Spleen (tissue), 7 donors: ENCODE data around the gene ATP10B.

Experiments
- POLR2A ChIP-seq, 3 donors: fragments of 450-650 bp; IDR thresholded peaks; one replicate each; pipeline ENCODE4 v1.5.1; 2017; ENCODE audit warnings: antibody characterized with exemption in 3 of 3, mild to moderate bottlenecking in 1 of 3
- POLR2AphosphoS5 ChIP-seq, 3 donors: sonication (generic); formaldehyde crosslinking; IDR thresholded peaks; one replicate each; pipeline ENCODE4 v1.5.1; 2017; ENCODE audit warnings: antibody characterized with exemption in 3 of 3
- TF ChIP-seq, protein P1 (sequence below), 11 experiments: fragments of 200-600 bp in 7 of 11; fragments of 450-650 bp in 4 of 11; sonication (generic) in 4 of 11; IDR thresholded peaks in 8 of 11; conservative IDR thresholded peaks in 3 of 11; 1 replicate in 7 of 11; 2 replicates in 4 of 11; pipeline versions ENCODE4 v1.4.0 to v1.8.0; 2016 to 2021; ENCODE audit warnings: antibody characterized with exemption in 11 of 11, inconsistent platforms in 4 of 11, mild to moderate bottlenecking in 1 of 11
- donor health status: DM: no; HTN: no; CAD: no; lungs with moderate emphysema.
- donor health status: DM: no; HTN: no; CAD: no.
- donor health status: DM: no; HTN: no; CAD: no.

DNA sequence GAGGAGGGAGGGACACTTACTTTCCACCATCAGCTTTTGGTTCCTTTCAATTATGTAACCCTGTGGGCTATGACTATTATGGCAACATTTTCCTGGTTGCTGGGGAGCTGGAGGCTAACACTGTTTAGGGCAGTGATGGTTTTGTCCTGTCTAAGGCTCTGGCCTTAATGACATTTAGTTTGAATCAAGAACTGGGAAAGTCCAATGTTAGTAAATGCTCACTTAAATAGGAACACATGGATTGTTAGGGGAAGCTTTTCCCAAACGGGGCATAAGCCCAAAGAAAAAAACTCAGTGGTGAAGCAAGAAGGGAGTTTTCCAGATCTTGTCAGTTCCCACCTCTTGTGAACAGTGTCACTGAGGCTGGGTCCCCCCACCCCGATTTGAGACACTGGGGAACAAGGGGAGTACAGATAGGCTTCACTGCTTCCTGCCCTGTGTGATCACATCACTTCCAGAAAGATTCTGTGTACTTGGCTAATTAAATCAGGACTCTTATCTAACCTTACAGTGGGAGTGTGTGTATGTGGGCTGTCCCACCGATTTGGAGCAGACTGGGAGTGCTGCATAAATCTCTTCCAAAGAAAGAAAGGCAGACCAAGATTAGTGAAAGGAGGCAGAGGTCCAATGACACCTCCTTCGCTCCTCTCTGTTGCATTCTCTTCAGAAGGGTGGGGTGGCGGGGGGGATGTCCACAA lies 223.9 kb downstream of the ATP10B start:
- TF ChIP-seq POLR2AphosphoS5 (IDR thresholded peaks at IDR 0.05), result no peak
- TF ChIP-seq, protein P1, sequence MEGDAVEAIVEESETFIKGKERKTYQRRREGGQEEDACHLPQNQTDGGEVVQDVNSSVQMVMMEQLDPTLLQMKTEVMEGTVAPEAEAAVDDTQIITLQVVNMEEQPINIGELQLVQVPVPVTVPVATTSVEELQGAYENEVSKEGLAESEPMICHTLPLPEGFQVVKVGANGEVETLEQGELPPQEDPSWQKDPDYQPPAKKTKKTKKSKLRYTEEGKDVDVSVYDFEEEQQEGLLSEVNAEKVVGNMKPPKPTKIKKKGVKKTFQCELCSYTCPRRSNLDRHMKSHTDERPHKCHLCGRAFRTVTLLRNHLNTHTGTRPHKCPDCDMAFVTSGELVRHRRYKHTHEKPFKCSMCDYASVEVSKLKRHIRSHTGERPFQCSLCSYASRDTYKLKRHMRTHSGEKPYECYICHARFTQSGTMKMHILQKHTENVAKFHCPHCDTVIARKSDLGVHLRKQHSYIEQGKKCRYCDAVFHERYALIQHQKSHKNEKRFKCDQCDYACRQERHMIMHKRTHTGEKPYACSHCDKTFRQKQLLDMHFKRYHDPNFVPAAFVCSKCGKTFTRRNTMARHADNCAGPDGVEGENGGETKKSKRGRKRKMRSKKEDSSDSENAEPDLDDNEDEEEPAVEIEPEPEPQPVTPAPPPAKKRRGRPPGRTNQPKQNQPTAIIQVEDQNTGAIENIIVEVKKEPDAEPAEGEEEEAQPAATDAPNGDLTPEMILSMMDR (IDR thresholded peaks at IDR 0.05 in 8 of 11, conservative IDR thresholded peaks at IDR 0.05 in 3 of 11), result no peak
- no peak for TF ChIP-seq POLR2A (IDR thresholded peaks at IDR 0.05)
